GM23338 (cell line): ENCODE data around the gene AFAP1. TPM values are rescaled to one million over a fixed set of nuclear protein-coding genes. Genes with fewer than 3 reads are reported as not detected.

Source experiments
- ATAC-seq: fragments of 200-7000 bp; cut with Tn5 transposase; 3 replicates; pipeline ENCODE4 v1.9.1; 2020
- DNase-seq: peaks from one replicate; pipeline ENCODE4 v3.0.0-alpha.2; 2015; ENCODE audit warnings: low spot score
- H2AFZ ChIP-seq: fragments of 200-600 bp; sonication (generic); 2 replicates; pipeline ENCODE4 v1.8.0; 2016; ENCODE audit warnings: antibody characterized with exemption, mild to moderate bottlenecking, moderate library complexity
- H3F3A ChIP-seq: fragments of 200-600 bp; sonication (generic); replicated peaks from 2 replicates; pipeline ENCODE4 v1.8.0; 2017; ENCODE audit warnings: antibody characterized with exemption, mixed run types, low read depth
- H3K27ac ChIP-seq: fragments of 200-600 bp; sonication (generic); 2 replicates; pipeline ENCODE4 v1.6.1; 2016; ENCODE audit warnings: low read depth
- H3K27me3 ChIP-seq: fragments of 200-600 bp; sonication (generic); 2 replicates; pipeline ENCODE4 v1.8.0; 2016; ENCODE audit warnings: mild to moderate bottlenecking, mixed run types, moderate library complexity; ENCODE audit not compliant: insufficient read depth
- H3K36me3 ChIP-seq: fragments of 200-600 bp; sonication (generic); 2 replicates; pipeline ENCODE4 v1.8.0; 2016; ENCODE audit warnings: mild to moderate bottlenecking; ENCODE audit not compliant: insufficient read depth
- H3K4me1 ChIP-seq: fragments of 200-600 bp; sonication (generic); 2 replicates; pipeline ENCODE4 v1.8.0; 2016; ENCODE audit warnings: mild to moderate bottlenecking, moderate library complexity; ENCODE audit not compliant: insufficient read depth
- H3K4me2 ChIP-seq: fragments of 200-600 bp; sonication (generic); 2 replicates; pipeline ENCODE4 v1.7.1; 2017; ENCODE audit warnings: mixed run types
- H3K4me3 ChIP-seq: fragments of 200-600 bp; sonication (generic); 2 replicates; pipeline ENCODE4 v1.6.1; 2016; ENCODE audit warnings: mixed run types
- H3K79me2 ChIP-seq: fragments of 200-600 bp; sonication (generic); replicated peaks from 2 replicates; pipeline ENCODE4 v1.8.0; 2017; ENCODE audit warnings: mild to moderate bottlenecking; ENCODE audit not compliant: insufficient read depth
- H3K9me2 ChIP-seq: fragments of 200-600 bp; sonication (generic); 2 replicates; pipeline ENCODE4 v1.8.0; 2017; ENCODE audit not compliant: insufficient read depth
- H4K20me1 ChIP-seq: fragments of 200-600 bp; sonication (generic); replicated peaks from 2 replicates; pipeline ENCODE4 v1.8.0; 2017; ENCODE audit warnings: mild to moderate bottlenecking; ENCODE audit not compliant: insufficient read depth
- H3K27ac Mint-ChIP-seq: 2 replicates; pipeline ENCODE4 v1.8.0; 2020; ENCODE audit warnings: inconsistent platforms, mild to moderate bottlenecking, moderate library complexity, mixed read lengths
- H3K27me3 Mint-ChIP-seq: 3 replicates; pipeline ENCODE4 v1.8.0; 2022; ENCODE audit warnings: low read depth, mild to moderate bottlenecking, moderate library complexity, mixed read lengths, inconsistent platforms; ENCODE audit not compliant: insufficient read depth, poor library complexity
- H3K36me3 Mint-ChIP-seq: 3 replicates; pipeline ENCODE4 v1.8.0; 2021; ENCODE audit warnings: low read depth, mild to moderate bottlenecking, inconsistent platforms, moderate library complexity, mixed read lengths
- H3K4me1 Mint-ChIP-seq: 3 replicates; pipeline ENCODE4 v1.8.0; 2020; ENCODE audit warnings: mild to moderate bottlenecking, inconsistent platforms, mixed read lengths
- H3K4me3 Mint-ChIP-seq: 3 replicates; pipeline ENCODE4 v1.8.0; 2021; ENCODE audit warnings: moderate library complexity, mild to moderate bottlenecking, inconsistent platforms, mixed read lengths
- H3K9me3 Mint-ChIP-seq: 3 replicates; pipeline ENCODE4 v1.8.0; 2020; ENCODE audit warnings: moderate library complexity, mild to moderate bottlenecking, inconsistent platforms, mixed read lengths
- CREB1 ChIP-seq: fragments of 250-450 bp; sonication (Bioruptor Pico); IDR thresholded peaks from 2 replicates; pipeline ENCODE4 v1.5.0; 2020; ENCODE audit warnings: low read depth, mild to moderate bottlenecking, moderate library complexity
- EZH2phosphoT487 ChIP-seq: fragments of 200-600 bp; sonication (generic); IDR thresholded peaks from one replicate; pipeline ENCODE4 v1.8.1; 2018; ENCODE audit warnings: antibody characterized with exemption; ENCODE audit not compliant: unreplicated experiment
- NANOG ChIP-seq: IDR thresholded peaks from 2 replicates; pipeline ENCODE4 v1.6.1; 2016; ENCODE audit warnings: antibody characterized with exemption, borderline replicate concordance
- STAT1 ChIP-seq: IDR thresholded peaks from one replicate; pipeline ENCODE4 v1.6.1; 2016; ENCODE audit warnings: antibody characterized with exemption; ENCODE audit not compliant: unreplicated experiment
- ZNF114 ChIP-seq: fragments of 250-450 bp; sonication (Bioruptor Pico); IDR thresholded peaks from 2 replicates; pipeline ENCODE4 v1.5.0; 2020; ENCODE audit warnings: mild to moderate bottlenecking, moderate library complexity
- ZNF331 ChIP-seq: fragments of 250-450 bp; sonication (Bioruptor Pico); IDR thresholded peaks from 2 replicates; pipeline ENCODE4 v1.5.0; 2020; ENCODE audit warnings: low read depth, mild to moderate bottlenecking, moderate library complexity
- polyA plus RNA-seq: library from polyadenylated mRNA; unstranded; fragments of >200 nt; fragmentation: Nextera tagmentation; extraction: Ambion mirVana; gene quantifications from 2 replicates; pipeline ENCODE4 v1.2.1, GENCODE V29; 2016
- total RNA-seq: library from RNA; depleted of rRNA; stranded (reverse); fragments of >200 nt; shearing (Covaris generic); gene quantifications from 2 replicates; pipeline ENCODE4 v1.2.3, GENCODE V29; 2014
- TF ChIP-seq, protein P1 (sequence below): IDR thresholded peaks from one replicate; pipeline ENCODE4 v1.6.1; 2018; ENCODE audit warnings: antibody characterized with exemption; ENCODE audit not compliant: unreplicated experiment
- TF ChIP-seq, protein P2 (sequence below), 2 experiments: fragments of 200-600 bp in 1 of 2; sonication (generic) in 1 of 2; conservative IDR thresholded peaks; 2 replicates each; pipeline versions ENCODE4 v1.5.1 to v1.6.1; 2016 to 2017; ENCODE audit warnings: antibody characterized with exemption in 2 of 2, low read depth in 2 of 2, mild to moderate bottlenecking in 2 of 2, moderate library complexity in 1 of 2
- TF ChIP-seq, protein P3 (sequence below): fragments of 250-450 bp; sonication (Bioruptor Pico); IDR thresholded peaks from 2 replicates; pipeline ENCODE4 v1.5.0; 2020; ENCODE audit warnings: mild to moderate bottlenecking, moderate library complexity

The AFAP1 gene
- total and polyA plus RNA-seq, 2 experiments from 2014 or later: 6.5 to 21.5 TPM

DNA sequence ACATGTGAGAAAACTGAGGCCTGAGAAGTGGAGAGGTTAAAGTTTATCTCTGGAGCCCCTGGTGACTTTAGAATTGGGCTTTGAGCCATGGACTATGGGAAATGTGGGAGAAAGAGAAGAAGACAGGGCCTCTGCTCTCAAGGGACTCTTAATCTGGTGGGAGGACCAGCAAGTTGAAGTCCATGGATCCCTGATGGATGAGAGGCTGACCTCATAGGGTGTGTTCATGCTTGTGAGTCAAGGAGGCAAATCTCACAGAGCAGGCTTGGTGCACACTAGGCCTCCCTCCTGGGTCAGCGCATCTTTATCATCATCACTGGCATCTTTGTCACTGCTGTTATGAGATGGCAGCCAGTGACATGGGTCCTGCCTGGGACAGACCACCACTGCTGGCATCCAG is 211.9 kb downstream of the AFAP1 start:
- no peak overlapping the region for H2AFZ ChIP-seq
- no peaks in the 10 kb centered on the region for H3K27me3 ChIP-seq
- Mint-ChIP-seq H3K27me3 (peaks cover 5% of the 10 kb centered on the region), H3K4me3 (no peak overlapping the region), H3K9me3 (0 out of 3 replicates have a peak, but pooled peaks cover 3% of the 10 kb centered on the region), H3K27ac (no peak overlapping the region), H3K4me1 (no peaks in the 10 kb centered on the region; the same call in 2 of the 3 replicates), H3K36me3 (no peaks in the 10 kb centered on the region; the same call in 2 of the 3 replicates)
- TF ChIP-seq, protein P1, sequence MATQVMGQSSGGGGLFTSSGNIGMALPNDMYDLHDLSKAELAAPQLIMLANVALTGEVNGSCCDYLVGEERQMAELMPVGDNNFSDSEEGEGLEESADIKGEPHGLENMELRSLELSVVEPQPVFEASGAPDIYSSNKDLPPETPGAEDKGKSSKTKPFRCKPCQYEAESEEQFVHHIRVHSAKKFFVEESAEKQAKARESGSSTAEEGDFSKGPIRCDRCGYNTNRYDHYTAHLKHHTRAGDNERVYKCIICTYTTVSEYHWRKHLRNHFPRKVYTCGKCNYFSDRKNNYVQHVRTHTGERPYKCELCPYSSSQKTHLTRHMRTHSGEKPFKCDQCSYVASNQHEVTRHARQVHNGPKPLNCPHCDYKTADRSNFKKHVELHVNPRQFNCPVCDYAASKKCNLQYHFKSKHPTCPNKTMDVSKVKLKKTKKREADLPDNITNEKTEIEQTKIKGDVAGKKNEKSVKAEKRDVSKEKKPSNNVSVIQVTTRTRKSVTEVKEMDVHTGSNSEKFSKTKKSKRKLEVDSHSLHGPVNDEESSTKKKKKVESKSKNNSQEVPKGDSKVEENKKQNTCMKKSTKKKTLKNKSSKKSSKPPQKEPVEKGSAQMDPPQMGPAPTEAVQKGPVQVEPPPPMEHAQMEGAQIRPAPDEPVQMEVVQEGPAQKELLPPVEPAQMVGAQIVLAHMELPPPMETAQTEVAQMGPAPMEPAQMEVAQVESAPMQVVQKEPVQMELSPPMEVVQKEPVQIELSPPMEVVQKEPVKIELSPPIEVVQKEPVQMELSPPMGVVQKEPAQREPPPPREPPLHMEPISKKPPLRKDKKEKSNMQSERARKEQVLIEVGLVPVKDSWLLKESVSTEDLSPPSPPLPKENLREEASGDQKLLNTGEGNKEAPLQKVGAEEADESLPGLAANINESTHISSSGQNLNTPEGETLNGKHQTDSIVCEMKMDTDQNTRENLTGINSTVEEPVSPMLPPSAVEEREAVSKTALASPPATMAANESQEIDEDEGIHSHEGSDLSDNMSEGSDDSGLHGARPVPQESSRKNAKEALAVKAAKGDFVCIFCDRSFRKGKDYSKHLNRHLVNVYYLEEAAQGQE: no peak
- no peak for TF ChIP-seq ZNF114 (CRISPR knock-in tag)
- TF ChIP-seq, protein P2, sequence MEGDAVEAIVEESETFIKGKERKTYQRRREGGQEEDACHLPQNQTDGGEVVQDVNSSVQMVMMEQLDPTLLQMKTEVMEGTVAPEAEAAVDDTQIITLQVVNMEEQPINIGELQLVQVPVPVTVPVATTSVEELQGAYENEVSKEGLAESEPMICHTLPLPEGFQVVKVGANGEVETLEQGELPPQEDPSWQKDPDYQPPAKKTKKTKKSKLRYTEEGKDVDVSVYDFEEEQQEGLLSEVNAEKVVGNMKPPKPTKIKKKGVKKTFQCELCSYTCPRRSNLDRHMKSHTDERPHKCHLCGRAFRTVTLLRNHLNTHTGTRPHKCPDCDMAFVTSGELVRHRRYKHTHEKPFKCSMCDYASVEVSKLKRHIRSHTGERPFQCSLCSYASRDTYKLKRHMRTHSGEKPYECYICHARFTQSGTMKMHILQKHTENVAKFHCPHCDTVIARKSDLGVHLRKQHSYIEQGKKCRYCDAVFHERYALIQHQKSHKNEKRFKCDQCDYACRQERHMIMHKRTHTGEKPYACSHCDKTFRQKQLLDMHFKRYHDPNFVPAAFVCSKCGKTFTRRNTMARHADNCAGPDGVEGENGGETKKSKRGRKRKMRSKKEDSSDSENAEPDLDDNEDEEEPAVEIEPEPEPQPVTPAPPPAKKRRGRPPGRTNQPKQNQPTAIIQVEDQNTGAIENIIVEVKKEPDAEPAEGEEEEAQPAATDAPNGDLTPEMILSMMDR (conservative IDR thresholded peaks at IDR 0.05; ENCODE audit: low read depth in 2 of 2): no peak
- no peak for TF ChIP-seq NANOG
- no peak for TF ChIP-seq CREB1 (CRISPR knock-in tag)
- no peak for TF ChIP-seq EZH2phosphoT487
- no peak for TF ChIP-seq STAT1
- H4K20me1 ChIP-seq: no peaks in the 10 kb centered on the region
- H3K27ac ChIP-seq: no peak overlapping the region
- no peak overlapping the region for H3K4me3 ChIP-seq
- DNase-seq (no peak), ATAC-seq (no peak)
- H3K79me2 ChIP-seq: no peaks in the 10 kb centered on the region
- no peaks in the 10 kb centered on the region for H3K36me3 ChIP-seq
- no peaks in the 10 kb centered on the region for H3F3A ChIP-seq
- no peak overlapping the region for H3K4me2 ChIP-seq
- no peaks in the 10 kb centered on the region for H3K9me2 ChIP-seq
- H3K4me1 ChIP-seq: no peaks in the 10 kb centered on the region

DNA sequence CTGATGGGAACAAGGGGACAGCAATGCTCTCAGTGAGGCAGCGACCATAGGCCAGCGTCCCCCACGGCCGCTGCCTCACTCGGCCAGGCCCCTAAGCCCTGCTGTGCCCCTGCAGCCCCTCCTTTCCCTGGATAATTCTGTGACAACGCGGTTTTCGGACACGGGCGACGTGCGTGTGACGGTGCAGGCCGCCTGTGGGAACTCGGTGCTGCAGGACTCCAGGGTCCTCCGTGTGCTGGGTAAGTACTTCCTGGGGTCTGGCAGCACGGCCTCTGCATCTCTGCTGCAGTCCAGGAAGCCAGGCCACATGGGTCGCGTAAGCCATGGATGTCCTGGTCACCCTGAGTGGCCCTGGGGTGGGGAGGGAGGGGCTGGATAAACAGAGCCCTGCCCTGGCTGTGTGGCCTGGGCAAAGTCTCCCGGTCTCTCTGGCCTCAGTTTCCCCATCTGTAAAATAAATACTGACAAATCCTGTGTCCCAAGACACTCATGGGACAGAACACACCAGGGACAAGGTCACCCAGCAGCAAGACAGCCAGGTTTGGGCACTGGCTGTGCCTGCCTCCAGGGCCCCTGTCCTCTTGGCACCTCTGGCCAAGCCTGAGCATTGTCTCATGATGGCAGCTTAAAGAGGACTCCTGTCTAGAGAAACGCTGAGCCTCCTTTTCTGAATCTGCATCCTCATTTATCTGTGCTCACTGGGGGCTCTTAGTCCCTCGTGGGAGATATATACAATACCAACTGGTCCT is 212.8 kb downstream of the AFAP1 start:
- Histone ChIP-seq H3K4me3 (no peak overlapping the region), H3K36me3 (no peaks in the 10 kb centered on the region), H2AFZ (no peak overlapping the region), H3K27ac (no peak overlapping the region), H3K9me2 (no peaks in the 10 kb centered on the region), H3F3A (no peaks in the 10 kb centered on the region), H4K20me1 (no peaks in the 10 kb centered on the region), H3K4me2 (no peak overlapping the region), H3K27me3 (no peaks in the 10 kb centered on the region), H3K4me1 (no peaks in the 10 kb centered on the region), H3K79me2 (no peaks in the 10 kb centered on the region)
- H3K4me3 Mint-ChIP-seq: no peak overlapping the region
- H3K4me1 Mint-ChIP-seq: no peaks in the 10 kb centered on the region; the same call in 2 of the 3 replicates
- ATAC-seq (no peak), DNase-seq (no peak)
- H3K27me3 Mint-ChIP-seq: peaks cover 4% of the 10 kb centered on the region
- H3K9me3 Mint-ChIP-seq: 0 out of 3 replicates have a peak, but pooled peaks cover 3% of the 10 kb centered on the region
- no peaks in the 10 kb centered on the region; the same call in 2 of the 3 replicates for H3K36me3 Mint-ChIP-seq
- H3K27ac Mint-ChIP-seq: no peak overlapping the region
- TF ChIP-seq ZNF331 (CRISPR knock-in tag): no peak
- TF ChIP-seq, protein P3, sequence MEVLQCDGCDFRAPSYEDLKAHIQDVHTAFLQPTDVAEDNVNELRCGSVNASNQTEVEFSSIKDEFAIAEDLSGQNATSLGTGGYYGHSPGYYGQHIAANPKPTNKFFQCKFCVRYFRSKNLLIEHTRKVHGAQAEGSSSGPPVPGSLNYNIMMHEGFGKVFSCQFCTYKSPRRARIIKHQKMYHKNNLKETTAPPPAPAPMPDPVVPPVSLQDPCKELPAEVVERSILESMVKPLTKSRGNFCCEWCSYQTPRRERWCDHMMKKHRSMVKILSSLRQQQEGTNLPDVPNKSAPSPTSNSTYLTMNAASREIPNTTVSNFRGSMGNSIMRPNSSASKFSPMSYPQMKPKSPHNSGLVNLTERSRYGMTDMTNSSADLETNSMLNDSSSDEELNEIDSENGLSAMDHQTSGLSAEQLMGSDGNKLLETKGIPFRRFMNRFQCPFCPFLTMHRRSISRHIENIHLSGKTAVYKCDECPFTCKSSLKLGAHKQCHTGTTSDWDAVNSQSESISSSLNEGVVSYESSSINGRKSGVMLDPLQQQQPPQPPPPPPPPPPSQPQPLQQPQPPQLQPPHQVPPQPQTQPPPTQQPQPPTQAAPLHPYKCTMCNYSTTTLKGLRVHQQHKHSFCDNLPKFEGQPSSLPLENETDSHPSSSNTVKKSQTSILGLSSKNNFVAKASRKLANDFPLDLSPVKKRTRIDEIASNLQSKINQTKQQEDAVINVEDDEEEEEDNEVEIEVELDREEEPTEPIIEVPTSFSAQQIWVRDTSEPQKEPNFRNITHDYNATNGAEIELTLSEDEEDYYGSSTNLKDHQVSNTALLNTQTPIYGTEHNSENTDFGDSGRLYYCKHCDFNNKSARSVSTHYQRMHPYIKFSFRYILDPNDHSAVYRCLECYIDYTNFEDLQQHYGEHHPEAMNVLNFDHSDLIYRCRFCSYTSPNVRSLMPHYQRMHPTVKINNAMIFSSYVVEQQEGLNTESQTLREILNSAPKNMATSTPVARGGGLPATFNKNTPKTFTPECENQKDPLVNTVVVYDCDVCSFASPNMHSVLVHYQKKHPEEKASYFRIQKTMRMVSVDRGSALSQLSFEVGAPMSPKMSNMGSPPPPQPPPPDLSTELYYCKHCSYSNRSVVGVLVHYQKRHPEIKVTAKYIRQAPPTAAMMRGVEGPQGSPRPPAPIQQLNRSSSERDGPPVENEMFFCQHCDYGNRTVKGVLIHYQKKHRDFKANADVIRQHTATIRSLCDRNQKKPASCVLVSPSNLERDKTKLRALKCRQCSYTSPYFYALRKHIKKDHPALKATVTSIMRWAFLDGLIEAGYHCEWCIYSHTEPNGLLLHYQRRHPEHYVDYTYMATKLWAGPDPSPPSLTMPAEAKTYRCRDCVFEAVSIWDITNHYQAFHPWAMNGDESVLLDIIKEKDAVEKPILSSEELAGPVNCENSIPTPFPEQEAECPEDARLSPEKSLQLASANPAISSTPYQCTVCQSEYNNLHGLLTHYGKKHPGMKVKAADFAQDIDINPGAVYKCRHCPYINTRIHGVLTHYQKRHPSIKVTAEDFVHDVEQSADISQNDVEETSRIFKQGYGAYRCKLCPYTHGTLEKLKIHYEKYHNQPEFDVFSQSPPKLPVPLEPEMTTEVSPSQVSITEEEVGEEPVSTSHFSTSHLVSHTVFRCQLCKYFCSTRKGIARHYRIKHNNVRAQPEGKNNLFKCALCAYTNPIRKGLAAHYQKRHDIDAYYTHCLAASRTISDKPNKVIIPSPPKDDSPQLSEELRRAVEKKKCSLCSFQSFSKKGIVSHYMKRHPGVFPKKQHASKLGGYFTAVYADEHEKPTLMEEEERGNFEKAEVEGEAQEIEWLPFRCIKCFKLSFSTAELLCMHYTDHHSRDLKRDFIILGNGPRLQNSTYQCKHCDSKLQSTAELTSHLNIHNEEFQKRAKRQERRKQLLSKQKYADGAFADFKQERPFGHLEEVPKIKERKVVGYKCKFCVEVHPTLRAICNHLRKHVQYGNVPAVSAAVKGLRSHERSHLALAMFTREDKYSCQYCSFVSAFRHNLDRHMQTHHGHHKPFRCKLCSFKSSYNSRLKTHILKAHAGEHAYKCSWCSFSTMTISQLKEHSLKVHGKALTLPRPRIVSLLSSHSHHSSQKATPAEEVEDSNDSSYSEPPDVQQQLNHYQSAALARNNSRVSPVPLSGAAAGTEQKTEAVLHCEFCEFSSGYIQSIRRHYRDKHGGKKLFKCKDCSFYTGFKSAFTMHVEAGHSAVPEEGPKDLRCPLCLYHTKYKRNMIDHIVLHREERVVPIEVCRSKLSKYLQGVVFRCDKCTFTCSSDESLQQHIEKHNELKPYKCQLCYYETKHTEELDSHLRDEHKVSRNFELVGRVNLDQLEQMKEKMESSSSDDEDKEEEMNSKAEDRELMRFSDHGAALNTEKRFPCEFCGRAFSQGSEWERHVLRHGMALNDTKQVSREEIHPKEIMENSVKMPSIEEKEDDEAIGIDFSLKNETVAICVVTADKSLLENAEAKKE: no peak
- no peak for TF ChIP-seq ZNF114 (CRISPR knock-in tag)
